Mononuclear cell (primary cell): Measurements from ENCODE around the gene TRA2A. TPM values are rescaled to one million over a fixed set of nuclear protein-coding genes. Genes with fewer than 3 reads are reported as not detected.
"Not testable (repeated sequence)": the region's sequence is repeated elsewhere in the genome, so short reads cannot be mapped to it uniquely, and the experiment has no call there.

Source experiments
- H3K27me3 ChIP-seq: 2 replicates; pipeline ENCODE4 v1.6.0; 2011; ENCODE audit warnings: low read length, control low read depth; ENCODE audit not compliant: insufficient read depth
- H3K4me1 ChIP-seq: 2 replicates; pipeline ENCODE4 v1.5.1; 2011; ENCODE audit warnings: mild to moderate bottlenecking, low read length, control low read depth; ENCODE audit not compliant: insufficient read depth
- H3K4me3 ChIP-seq: 2 replicates; pipeline ENCODE4 v1.5.1; 2011; ENCODE audit warnings: mild to moderate bottlenecking, low read length, moderate library complexity
- H3K9me3 ChIP-seq: 2 replicates; pipeline ENCODE4 v1.5.1; 2011; ENCODE audit warnings: low read depth, mild to moderate bottlenecking, control low read depth, low read length
- total RNA-seq: library from RNA; depleted of rRNA; stranded (reverse); fragments of >200 nt; gene quantifications from one replicate; pipeline ENCODE4 v1.2.3, GENCODE V29; 2012

Gene TRA2A
- total RNA-seq, 1 donor, result 101 TPM

- no peaks in the 10 kb centered on the region for H3K27me3 ChIP-seq
- no peaks in the 10 kb centered on the region for H3K9me3 ChIP-seq
- no peak overlapping the region for H3K4me3 ChIP-seq
- H3K4me1 ChIP-seq, result peaks cover 41% of the 10 kb centered on the region
Measured at GRCh38 chr7:23529262-23529859, 2.4 kb downstream of the TRA2A start.

- H3K4me1 ChIP-seq, result peaks cover 40% of the 10 kb centered on the region
- not testable (repeated sequence) for H3K4me3 ChIP-seq, H3K9me3 ChIP-seq, H3K27me3 ChIP-seq
Measured at GRCh38 chr7:23525611-23526010, 6.2 kb downstream of the TRA2A start.

- H3K4me1 ChIP-seq, result peaks cover 30% of the 10 kb centered on the region
- H3K4me3 ChIP-seq, result no peak overlapping the region
- no peaks in the 10 kb centered on the region for H3K9me3 ChIP-seq
- H3K27me3 ChIP-seq, result no peaks in the 10 kb centered on the region
Measured at GRCh38 chr7:23524473-23524872, 7.3 kb downstream of the TRA2A start.

GRCh38 chr7:23523486-23524075, 8.2 kb downstream of the TRA2A start:
- Histone ChIP-seq H3K9me3 (no peaks in the 10 kb centered on the region), H3K4me3 (no peak overlapping the region), H3K27me3 (no peaks in the 10 kb centered on the region), H3K4me1 (peaks cover 21% of the 10 kb centered on the region)

GRCh38 chr7:23520582-23520981, 11.2 kb downstream of the TRA2A start:
- peaks cover 14% of the 10 kb centered on the region for H3K4me1 ChIP-seq

GRCh38 chr7:23514755-23515154, 17.0 kb downstream of the TRA2A start:
- no peak overlapping the region for H3K4me3 ChIP-seq
- H3K27me3 ChIP-seq, result no peaks in the 10 kb centered on the region
- no peaks in the 10 kb centered on the region for H3K4me1 ChIP-seq
- H3K9me3 ChIP-seq, result no peaks in the 10 kb centered on the region

More at GRCh38 chr7:23520582-23520981, 11.2 kb downstream of the TRA2A start:
- Histone ChIP-seq H3K4me3 (no peak overlapping the region), H3K9me3 (no peaks in the 10 kb centered on the region), H3K27me3 (no peaks in the 10 kb centered on the region)

GRCh38 chr7:23513746-23514145, 18.0 kb downstream of the TRA2A start:
- H3K4me1 ChIP-seq, H3K9me3 ChIP-seq, H3K27me3 ChIP-seq, H3K4me3 ChIP-seq: not testable (repeated sequence)

GRCh38 chr7:23494009-23494408, 37.8 kb downstream of the TRA2A start:
- no peak overlapping the region for H3K4me3 ChIP-seq
- H3K4me1 ChIP-seq, result peaks cover 14% of the 10 kb centered on the region
- no peaks in the 10 kb centered on the region for H3K9me3 ChIP-seq
- no peaks in the 10 kb centered on the region for H3K27me3 ChIP-seq

- Histone ChIP-seq H3K4me1 (peaks cover 14% of the 10 kb centered on the region), H3K4me3 (no peak overlapping the region), H3K27me3 (no peaks in the 10 kb centered on the region), H3K9me3 (no peaks in the 10 kb centered on the region)
Measured at GRCh38 chr7:23491502-23491901, 40.3 kb downstream of the TRA2A start.

GRCh38 chr7:23490357-23491135, 41.2 kb downstream of the TRA2A start:
- H3K4me3 ChIP-seq, result peak overlapping the region; percentile 51
- no peaks in the 10 kb centered on the region for H3K27me3 ChIP-seq
- H3K4me1 ChIP-seq, result peaks cover 14% of the 10 kb centered on the region
- no peaks in the 10 kb centered on the region for H3K9me3 ChIP-seq

- H3K27me3 ChIP-seq, H3K9me3 ChIP-seq, H3K4me3 ChIP-seq: not testable (repeated sequence)
Measured at GRCh38 chr7:23488714-23489113, 43.1 kb downstream of the TRA2A start.

GRCh38 chr7:23487670-23488069, 44.1 kb downstream of the TRA2A start:
- H3K4me3 ChIP-seq, result no peak overlapping the region
- peaks cover 14% of the 10 kb centered on the region for H3K4me1 ChIP-seq
- peaks cover 6% of the 10 kb centered on the region for H3K27me3 ChIP-seq
- H3K9me3 ChIP-seq, result no peaks in the 10 kb centered on the region

More at GRCh38 chr7:23488714-23489113, 43.1 kb downstream of the TRA2A start:
- peaks cover 14% of the 10 kb centered on the region for H3K4me1 ChIP-seq

- H3K4me3 ChIP-seq, result no peak overlapping the region
- H3K27me3 ChIP-seq, result peaks cover 10% of the 10 kb centered on the region
- H3K4me1 ChIP-seq, result peaks cover 10% of the 10 kb centered on the region
- H3K9me3 ChIP-seq, result no peaks in the 10 kb centered on the region
Measured at GRCh38 chr7:23486002-23486773, 45.6 kb downstream of the TRA2A start.

- Histone ChIP-seq H3K27me3 (peaks cover 37% of the 10 kb centered on the region), H3K9me3 (no peaks in the 10 kb centered on the region), H3K4me1 (no peaks in the 10 kb centered on the region), H3K4me3 (no peak overlapping the region)
Measured at GRCh38 chr7:23482686-23483085, 49.1 kb downstream of the TRA2A start.
